ENCODE data around the gene IBSP.

IBSP gene, protein sequence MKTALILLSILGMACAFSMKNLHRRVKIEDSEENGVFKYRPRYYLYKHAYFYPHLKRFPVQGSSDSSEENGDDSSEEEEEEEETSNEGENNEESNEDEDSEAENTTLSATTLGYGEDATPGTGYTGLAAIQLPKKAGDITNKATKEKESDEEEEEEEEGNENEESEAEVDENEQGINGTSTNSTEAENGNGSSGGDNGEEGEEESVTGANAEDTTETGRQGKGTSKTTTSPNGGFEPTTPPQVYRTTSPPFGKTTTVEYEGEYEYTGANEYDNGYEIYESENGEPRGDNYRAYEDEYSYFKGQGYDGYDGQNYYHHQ

DNA sequence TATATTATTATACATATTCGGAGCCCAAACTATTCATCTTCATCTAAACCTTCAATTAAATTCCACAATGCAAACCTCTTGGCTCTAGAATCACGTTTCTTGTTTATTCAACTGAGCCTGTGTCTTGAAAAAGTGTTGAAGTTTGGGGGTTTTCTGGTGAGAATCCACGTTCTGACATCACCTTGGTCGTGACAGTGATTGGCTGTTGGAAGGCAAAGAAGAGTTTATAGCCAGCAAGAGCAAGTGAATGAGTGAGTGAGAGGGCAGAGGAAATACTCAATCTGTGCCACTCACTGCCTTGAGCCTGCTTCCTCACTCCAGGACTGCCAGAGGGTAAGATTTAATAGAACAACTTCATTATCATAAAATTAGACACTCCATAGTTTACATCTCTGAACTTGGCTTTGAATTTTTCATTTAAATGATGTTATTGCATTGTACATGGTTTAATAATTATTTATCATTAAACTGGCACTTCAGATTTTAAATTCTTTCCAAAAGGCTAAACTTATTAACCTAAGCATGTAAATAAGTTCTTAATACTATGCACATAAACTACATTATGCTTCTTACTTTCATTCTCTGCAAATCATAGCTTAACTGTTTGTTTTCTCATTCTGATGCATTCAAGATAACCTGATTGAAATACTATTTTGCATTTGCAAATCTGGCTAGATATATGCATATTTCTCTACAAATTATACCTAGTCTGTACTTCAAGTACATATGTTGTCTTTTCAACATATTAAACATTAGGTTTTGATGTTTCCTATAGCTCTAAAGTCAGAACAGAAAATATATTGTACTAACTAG, at the start of gene IBSP:
IBSP (plus strand) TSS at position 254 of the 813 bp plus-strand sequence. CDS start 2,808 bp downstream, outside the sequence.
- DNase-seq: no peak

GRCh38 chr4:87749883-87750282, 49.5 kb upstream of the IBSP start:
- DNase-seq: no peak

DNA sequence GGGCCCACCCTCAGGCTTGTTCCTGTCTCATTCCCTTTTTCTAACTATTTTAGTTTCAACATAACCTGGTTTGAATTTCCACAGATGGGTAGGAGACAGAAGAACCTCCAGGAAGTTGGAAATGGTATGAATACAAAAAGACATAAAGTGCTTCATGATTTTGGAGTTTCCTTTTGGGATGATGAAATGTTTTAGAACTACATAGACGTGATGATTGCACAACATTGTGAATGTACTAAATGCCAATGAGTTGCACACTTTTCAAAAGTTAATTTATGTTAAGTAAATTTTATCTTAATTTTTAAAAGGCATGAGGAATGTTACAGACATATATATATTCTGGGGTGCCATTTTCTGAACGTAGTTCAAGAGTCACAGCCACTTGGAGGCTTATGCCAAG, 41.1 kb upstream of the IBSP start:
- no peak for DNase-seq

DNA sequence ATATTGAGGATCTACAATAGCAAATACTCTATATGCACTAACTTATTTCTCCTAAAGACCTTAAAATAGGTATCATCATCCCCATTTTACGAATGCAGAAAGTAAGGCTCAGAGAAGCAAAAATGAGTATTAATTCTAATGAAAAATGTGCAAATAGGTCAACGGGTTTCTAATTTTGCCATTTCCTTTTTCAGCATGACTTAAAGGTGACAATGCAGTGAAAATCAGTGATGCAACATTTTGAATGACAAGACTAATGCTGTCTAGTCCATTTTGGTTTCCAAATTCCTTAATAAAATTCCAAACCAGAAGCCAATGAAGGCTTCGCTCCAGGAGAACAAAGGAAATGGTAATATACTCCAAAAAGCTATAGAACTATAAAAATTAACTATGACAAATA, 37.0 kb upstream of the IBSP start:
- no peak for DNase-seq

DNA sequence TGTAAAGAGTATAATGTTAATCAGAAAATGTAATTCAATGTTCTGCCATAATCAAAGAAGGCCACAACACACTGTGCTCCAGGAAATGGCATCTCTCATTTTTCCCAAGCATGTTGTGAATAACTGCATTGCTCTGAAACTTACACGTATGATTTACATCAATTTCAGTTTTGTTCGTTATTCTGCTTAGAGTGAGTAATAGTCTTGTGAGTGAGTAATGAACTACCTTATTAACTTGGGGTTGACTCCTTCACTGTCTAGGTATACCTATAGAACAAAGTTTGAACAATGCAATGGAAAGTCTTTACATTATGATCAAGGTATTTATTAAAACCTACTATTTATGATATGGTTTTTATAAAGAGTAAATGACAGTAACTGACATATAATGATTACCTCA, 17.8 kb upstream of the IBSP start:
- DNase-seq: no peak

DNA sequence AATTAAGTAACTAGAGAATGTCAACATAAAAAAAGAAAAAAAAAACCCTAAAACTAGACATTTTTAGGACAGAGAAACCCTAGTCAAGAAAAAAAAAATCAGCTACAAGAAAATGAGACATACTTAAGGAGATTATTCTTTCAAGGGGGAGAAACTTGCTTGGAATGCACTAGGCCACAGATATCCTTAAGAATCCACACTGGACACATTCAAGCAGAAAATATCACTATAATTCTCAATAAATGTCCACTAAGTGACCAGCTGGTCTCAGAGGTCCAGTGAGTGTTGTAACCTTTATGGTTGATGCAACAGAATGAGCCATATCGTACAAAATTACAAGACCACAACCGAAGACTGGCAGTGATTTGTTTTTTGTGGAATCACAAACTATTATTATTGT, 15.6 kb upstream of the IBSP start:
- DNase-seq: no peak

DNA sequence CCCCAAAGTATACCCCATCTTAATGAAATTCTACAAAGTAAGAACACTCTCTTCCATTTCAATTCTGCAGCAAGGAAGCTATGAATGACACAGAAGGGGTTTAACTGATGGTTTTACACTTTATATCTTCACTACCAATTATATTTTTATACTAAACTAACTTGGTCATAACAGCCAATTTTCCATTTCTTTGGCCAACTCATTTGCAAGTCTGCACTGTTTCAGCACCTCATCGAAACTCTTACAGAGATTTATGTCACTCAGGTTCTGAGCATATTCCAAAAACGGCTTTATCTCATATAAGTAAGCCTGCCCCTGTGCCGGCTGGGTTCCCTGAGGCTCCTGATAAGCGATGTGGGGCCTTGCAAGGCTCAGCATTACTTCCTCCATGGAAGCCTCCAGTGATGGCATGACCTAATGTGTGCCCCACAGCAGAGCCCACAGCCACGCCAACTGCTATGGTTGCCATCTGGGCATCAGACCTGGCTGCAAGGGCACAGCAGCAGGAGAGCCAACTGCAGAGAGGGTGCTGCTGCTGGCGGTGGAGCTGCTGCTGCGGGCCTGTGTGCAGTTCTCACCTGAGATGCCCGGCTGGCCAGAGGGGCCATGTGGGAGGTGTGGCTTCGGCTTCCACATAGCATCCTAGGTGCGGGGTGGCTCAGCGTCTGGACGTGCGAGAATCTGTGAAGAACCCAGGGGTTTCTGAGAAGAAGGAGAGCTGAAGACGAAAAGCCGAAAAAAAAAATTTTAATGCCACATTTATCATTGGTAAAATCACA, 13.4 kb upstream of the IBSP start:
- DNase-seq: no peak

- DNase-seq: no peak
Observed at GRCh38 chr4:87802858-87803257, 3.5 kb downstream of the IBSP start.

GRCh38 chr4:87803421-87803820, 4.1 kb downstream of the IBSP start:
- DNase-seq: no peak

DNA sequence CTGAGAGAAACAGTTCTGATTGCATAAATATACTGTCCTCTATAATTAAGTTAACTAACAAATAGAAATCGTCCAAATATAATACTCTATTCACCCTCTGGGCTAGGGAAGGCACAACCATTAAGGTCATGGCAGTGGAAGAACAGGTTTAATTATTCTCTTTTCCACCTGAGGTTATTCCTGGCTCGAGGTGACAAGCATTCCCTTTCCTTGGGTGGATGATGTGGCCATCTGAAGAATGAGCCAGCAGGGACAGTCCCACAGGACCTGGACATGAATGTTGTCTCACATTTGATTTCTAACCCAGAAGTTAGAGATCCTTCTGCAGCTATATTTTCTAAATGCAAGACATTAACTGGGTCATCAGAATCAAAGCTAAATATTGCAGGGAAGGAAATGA, 5.5 kb downstream of the IBSP start:
- no peak for DNase-seq

GRCh38 chr4:87805971-87806370, 6.6 kb downstream of the IBSP start:
- no peak for DNase-seq

DNA sequence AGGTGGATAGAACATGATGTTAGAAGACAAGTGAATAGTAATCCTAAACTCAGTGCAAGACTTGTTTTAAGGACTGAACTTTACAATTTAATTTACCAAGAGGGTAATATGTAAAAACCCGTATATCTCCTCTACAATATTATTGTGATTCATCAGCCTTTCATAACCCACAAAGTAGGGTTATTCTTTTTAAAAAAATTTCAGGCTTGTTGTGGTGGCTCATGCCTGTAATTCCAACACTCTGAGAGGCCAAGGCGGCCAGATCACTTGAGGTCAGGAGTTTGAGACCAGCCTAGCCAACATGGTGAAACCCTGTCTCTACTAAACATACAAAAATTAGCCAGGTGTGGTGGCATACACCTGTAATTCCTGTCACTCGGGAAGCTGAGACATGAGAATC, 7.2 kb downstream of the IBSP start:
- no peak for DNase-seq

GRCh38 chr4:87807402-87807801, 8.0 kb downstream of the IBSP start:
- DNase-seq: no peak

DNA sequence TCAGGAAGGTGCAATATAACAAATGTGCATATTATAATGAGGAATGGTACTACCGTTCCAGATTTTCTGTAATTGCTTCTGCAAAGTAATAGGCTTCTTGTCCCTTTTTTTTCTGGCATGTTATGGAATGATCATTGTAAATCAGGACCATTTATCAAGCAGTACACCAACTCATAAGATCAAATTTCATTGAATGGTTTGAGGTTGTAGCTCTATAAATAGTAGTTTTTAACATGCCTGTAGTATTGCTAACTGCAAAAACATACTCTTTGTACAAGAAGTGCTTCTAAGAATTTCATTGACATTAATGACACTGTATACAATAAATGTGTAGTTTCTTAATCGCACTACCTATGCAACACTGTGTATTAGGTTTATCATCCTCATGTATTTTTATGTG, 12.6 kb downstream of the IBSP start:
- no peak for DNase-seq

- DNase-seq: no peak
Observed at GRCh38 chr4:87819281-87819919, 20.0 kb downstream of the IBSP start.

DNA sequence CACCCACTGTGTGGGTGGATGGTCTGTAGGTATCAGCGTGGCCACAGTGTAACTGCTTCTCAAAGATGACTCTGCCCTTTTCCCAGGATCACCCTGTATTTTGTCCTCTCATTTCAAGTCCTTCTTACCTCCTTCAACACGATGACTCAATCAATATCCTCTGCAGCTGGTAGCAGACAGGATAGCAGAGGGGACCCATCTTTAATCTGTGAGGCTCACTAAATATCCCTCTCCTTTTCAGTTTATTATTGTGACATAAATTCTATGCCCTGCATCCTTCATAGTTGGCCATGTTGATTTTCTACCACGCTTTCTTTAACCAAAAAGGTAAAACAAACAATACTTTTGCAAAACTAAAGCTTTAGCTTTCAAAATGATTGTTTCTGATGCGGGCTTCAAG, 23.8 kb downstream of the IBSP start:
- DNase-seq: no peak

- no peak for DNase-seq
Observed at GRCh38 chr4:87823724-87824123, 24.4 kb downstream of the IBSP start.

DNA sequence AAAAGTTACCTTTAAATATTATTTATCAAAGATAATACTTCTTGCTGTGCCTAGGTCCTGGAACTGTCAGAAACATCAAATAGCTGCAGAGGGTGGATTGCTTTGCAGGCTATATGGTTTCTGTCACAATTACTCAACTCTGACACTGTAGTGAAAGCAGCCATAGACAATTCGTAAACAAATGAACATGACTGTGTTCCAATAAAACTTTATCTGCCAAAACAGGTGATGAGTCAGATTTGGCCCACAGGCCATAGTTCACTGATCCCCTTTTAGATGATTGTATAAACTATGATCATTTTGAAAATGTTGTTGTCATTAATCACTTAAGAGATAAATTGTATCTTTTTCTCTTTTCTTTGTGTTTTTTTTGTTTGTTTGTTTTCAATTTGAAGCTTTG, 25.0 kb downstream of the IBSP start:
- no peak for DNase-seq

GRCh38 chr4:87832669-87833068, 33.3 kb downstream of the IBSP start, which contains the start of gene MEPE:
MEPE (plus strand) TSS chr4:87832969; CDS start chr4:87834715, 1,746 bp downstream.
- DNase-seq: no peak

DNA sequence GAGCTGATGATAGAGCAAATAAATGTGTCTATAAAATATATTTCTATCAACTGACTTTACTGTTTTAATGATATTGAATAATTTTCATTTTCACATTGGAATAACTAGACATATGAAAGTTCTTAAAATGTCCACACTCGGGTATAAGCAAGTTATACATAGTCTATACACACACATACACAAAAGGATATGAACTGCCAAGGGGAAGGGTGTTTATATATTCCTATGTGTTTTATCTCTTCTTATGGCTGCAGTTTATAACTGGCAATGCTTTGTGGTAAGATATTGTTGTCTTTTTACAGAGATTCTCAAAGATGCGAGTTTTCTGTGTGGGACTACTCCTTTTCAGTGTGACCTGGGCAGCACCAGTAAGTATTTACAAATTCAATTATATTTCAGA, 35.0 kb downstream of the IBSP start:
- DNase-seq: no peak

- DNase-seq: no peak
Observed at GRCh38 chr4:87835197-87835596, 35.8 kb downstream of the IBSP start.

DNA sequence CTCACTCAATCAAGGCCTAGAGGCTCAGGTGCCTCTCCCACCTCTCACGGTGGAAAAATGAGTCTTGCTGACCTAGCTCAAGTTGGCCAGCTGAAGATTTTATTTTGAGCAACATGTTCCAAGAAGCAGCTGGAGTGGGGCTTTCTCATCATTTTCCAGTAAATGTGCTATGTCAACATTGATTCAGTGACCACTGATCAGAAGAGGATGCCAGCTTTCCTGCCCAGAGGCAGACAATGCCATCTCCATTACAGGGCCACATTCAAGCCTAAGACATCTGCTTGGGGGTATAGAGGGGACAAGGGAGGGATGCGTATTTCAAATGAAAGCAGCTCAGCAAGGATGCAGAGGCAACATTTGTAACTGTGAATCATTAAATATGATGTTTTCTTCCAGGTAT, 36.4 kb downstream of the IBSP start:
- DNase-seq: no peak

DNA sequence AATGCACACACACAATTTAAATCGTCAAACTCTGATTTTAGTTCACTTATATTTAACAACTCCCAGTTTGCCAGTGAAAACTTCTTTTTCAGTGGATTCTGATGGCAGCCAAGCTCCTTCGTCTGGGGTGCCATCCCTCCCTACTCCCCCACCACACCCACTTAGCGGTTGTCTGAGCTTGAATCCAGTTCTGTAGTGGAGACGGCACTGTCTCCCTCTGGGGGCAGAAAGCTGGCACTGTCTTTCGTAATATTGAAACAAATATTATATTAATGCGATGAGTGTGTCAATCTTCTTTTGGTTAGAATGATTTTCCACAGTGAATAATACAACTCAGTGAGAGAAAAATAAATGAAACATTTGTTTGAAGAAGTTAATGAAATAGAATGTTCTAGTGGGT, 38.9 kb downstream of the IBSP start:
- no peak for DNase-seq

Data from CD4-positive, alpha-beta T cell treated with Interleukin-6 for 4 hours (primary cell).